ENCODE data around the gene HTR1D. TPM values are rescaled to one million over a fixed set of nuclear protein-coding genes. Genes with fewer than 3 reads are reported as not detected.
"Not testable (repeated sequence)": the region's sequence is repeated elsewhere in the genome, so short reads cannot be mapped to it uniquely, and the experiment has no call there.

The HTR1D gene
- polyA plus RNA-seq, 2 of the 4 experiments (the other 2 are of a cell fraction), result 8.5 to 11.4 TPM

DNA sequence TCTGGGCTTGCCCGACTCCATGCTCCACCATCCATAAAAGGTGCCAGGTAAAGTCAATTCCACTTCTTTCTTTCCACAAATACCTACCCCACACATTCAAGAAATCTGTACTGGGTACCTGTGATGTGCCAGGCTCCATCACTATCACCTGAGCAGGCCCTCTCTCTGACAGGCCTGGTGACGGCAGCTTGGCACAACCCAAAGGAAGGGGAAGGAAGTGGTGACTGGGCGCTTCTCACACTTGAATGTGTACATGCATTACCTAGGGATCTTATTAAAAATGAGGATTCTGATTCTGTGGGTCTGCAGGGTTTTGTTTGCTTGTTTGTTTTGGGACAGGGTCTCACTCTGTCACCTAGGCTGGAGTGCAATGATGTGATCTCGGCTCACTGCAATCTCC lies 7.5 kb downstream of the HTR1D start (continued):
- TF ChIP-seq CBX2 (IDR thresholded peaks at IDR 0.05; ENCODE audit: borderline replicate concordance, low read depth) (no peak), SMC3 (IDR thresholded peaks at IDR 0.05) (no peak), RFX5 (IDR thresholded peaks at IDR 0.05) (no peak), HOXB5 (CRISPR knock-in tag; IDR thresholded peaks at IDR 0.05) (no peak)
- TF ChIP-seq, protein P1, sequence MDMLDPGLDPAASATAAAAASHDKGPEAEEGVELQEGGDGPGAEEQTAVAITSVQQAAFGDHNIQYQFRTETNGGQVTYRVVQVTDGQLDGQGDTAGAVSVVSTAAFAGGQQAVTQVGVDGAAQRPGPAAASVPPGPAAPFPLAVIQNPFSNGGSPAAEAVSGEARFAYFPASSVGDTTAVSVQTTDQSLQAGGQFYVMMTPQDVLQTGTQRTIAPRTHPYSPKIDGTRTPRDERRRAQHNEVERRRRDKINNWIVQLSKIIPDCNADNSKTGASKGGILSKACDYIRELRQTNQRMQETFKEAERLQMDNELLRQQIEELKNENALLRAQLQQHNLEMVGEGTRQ (IDR thresholded peaks at IDR 0.05), result no peak

DNA sequence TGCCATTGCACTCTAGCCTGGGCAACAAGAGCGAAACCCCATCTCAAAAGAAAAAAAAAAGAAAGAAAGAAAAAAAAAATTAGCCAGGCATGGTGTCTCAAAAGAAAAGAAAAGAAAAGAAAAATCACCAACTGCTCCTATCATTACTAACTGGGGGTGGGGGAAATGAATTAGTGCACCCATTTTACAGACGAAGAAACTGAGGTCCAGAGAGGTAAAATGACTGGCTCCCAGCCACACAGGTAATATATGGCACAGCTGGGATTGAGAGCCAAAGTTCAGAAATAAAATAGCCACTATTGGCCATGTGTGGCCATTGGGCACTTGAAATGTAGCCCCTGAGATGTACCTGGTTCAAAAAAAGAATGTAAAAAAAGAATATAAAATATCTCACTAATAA lies 8.8 kb downstream of the HTR1D start:
- DNase-seq (ENCODE audit: low read depth in 1 of 2, low spot score in 1 of 2) (no peak), FAIRE-seq (no peak), ATAC-seq (no peak)
- no peak overlapping the region for H3K4me2 ChIP-seq
- 92% methylated on average over 2 of the region's 2 CpGs for WGBS (ENCODE audit: missing lambda C conversion rate)
- ChIA-PET CTCF (interaction anchor here (1.0 to 3.3 kb wide), 3 partner anchors 9 to 24 kb away, joined by 3 to 13 read pairs (median 4); partner anchors contain the start of gene HTR1D), POLR2A (no interaction called here)
- no peaks in the 10 kb centered on the region for H3K9me3 ChIP-seq
- no peak overlapping the region for H3K4me3 ChIP-seq
- H3K27ac ChIP-seq, result peak overlapping the region in 1 of 2 experiments; percentile 69; a peak in 2 of 6 replicates
- H3K4me1 ChIP-seq, result peaks cover 36% of the 10 kb centered on the region
- no peak for TF ChIP-seq TFCP2L1 (CRISPR knock-in tag; IDR thresholded peaks at IDR 0.05)
- TF ChIP-seq, protein P2, sequence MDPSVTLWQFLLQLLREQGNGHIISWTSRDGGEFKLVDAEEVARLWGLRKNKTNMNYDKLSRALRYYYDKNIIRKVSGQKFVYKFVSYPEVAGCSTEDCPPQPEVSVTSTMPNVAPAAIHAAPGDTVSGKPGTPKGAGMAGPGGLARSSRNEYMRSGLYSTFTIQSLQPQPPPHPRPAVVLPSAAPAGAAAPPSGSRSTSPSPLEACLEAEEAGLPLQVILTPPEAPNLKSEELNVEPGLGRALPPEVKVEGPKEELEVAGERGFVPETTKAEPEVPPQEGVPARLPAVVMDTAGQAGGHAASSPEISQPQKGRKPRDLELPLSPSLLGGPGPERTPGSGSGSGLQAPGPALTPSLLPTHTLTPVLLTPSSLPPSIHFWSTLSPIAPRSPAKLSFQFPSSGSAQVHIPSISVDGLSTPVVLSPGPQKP (IDR thresholded peaks at IDR 0.05; ENCODE audit: low read depth, low read length), result no peak
- TF ChIP-seq EHF (CRISPR knock-in tag; IDR thresholded peaks at IDR 0.05), result no peak
- TF ChIP-seq EP300 (IDR thresholded peaks at IDR 0.05), result no peak
- no peak for TF ChIP-seq HOXA7 (CRISPR knock-in tag; IDR thresholded peaks at IDR 0.05)
- TF ChIP-seq MYC (IDR thresholded peaks at IDR 0.05; ENCODE audit: borderline replicate concordance, low read length), result no peak

DNA sequence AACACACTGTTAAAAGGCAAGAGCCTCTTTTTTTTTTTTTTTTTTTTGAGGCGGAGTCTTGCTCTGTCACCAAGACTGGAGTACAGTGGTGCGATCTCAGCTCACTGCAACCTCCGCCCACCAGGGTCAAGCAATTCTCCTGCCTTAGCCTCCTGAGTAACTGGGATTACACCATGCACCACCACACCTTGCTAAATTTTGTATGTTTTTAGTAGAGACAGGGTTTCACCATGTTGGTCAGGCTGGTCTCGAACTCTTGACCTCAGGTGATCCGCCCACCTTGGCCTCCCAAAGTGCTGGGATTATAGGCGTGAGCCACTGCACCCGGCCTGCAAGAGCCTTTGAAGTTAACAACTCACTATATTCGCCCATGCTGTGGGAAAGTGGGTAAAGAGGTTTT lies 9.6 kb downstream of the HTR1D start:
- H3K4me3 ChIP-seq; ATAC-seq; FAIRE-seq; DNase-seq (ENCODE audit: low read depth in 1 of 2, low spot score in 1 of 2); H3K4me2 ChIP-seq; H3K9me3 ChIP-seq: not testable (repeated sequence)
- POLR2A ChIA-PET, result interaction anchor here (0.6 kb wide), 1 partner anchor 41 kb away, joined by 16 read pairs; no protein-coding TSS in a partner anchor
- CTCF ChIA-PET, result interaction anchor here (0.8 to 1.6 kb wide), 3 partner anchors 8 to 23 kb away, joined by 3 to 4 read pairs (median 3); partner anchors contain the start of gene HTR1D
- WGBS (ENCODE audit: missing lambda C conversion rate), result 85% methylated on average over 8 of the region's 8 CpGs
- Histone ChIP-seq H3K4me1 (peaks cover 41% of the 10 kb centered on the region), H3K27ac (peak overlapping the region; percentile 20 to 69; a peak in 3 of 6 replicates)

DNA sequence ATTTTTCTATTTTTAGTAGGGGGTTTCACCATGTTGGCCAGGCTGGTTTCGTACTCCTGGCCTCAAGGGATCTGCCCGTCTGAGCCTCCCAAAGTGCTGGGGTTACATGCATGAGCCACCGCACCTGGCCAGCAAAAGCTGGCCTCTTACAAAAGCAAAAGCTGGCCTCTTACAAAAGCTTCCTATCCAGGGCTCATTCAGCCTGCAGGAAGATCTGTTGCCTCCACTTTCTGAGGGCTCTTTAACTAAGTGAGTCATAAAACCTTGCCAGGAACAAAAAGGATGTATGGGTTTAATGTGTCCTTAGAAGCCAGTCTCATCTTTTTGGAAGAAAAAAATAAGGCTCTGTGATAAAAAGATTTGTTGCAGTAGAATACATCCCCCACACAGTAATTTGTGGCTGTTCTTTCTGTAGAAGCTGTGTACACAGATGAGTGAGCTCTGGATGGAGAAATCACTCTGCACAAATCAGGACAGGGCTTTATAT lies 15.0 kb downstream of the HTR1D start:
- POLR2A ChIA-PET, result no interaction called here
- Histone ChIP-seq H3K4me1 (peaks cover 39% of the 10 kb centered on the region), H3K4me3 (no peak overlapping the region), H3K4me2 (peak overlapping the region; percentile 46), H3K9me3 (no peaks in the 10 kb centered on the region), H3K27ac (peak overlapping the region; percentile 97 to 98)
- no peak for DNase-seq (ENCODE audit: low read depth in 1 of 2, low spot score in 1 of 2)
- WGBS (ENCODE audit: missing lambda C conversion rate), result 25% methylated on average over 3 of the region's 3 CpGs
- no peak; a peak in 1 of 6 replicates for ATAC-seq
- FAIRE-seq, result no peak
- CTCF ChIA-PET, result interaction anchor here (0.8 to 4.4 kb wide), 4 partner anchors 9 to 20 kb away, joined by 3 to 18 read pairs (median 8); partner anchors contain the start of gene HTR1D
- no peak for TF ChIP-seq FOSL2 (IDR thresholded peaks at IDR 0.05)
- TF ChIP-seq FOSL2 (CRISPR knock-in tag; IDR thresholded peaks at IDR 0.05), result 0 out of 2 replicates have a peak, but pooled peaks have one; percentile 5
- no peak for TF ChIP-seq CHD2 (IDR thresholded peaks at IDR 0.05; ENCODE audit: low read length, partially characterized antibody)

DNA sequence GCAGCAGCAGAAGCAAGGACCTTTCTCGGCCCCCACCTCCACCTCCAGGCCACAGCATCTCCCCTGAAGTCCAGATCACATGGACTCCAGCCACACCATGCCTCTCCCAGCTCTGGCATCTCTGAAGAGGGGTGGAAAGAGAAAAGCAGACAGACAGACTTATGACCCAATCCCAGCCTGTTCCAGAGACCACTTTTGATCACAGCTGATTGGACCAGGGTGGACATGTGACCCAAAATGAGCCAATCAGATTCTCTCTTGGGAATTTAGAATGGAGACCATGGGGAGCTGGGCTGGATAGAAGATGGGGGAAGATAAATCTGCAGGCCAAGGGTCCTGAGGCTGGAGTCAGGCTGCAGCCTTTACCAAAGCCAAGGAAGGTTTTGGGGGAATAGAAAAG lies 16.4 kb downstream of the HTR1D start:
- WGBS (ENCODE audit: missing lambda C conversion rate), result 80% methylated on average over 1 of the region's 1 CpG
- peaks cover 52% of the 10 kb centered on the region for H3K4me1 ChIP-seq
- no peak overlapping the region for H3K4me2 ChIP-seq
- DNase-seq (ENCODE audit: low read depth in 1 of 2, low spot score in 1 of 2) (peak in 1 of 2 experiments; percentile 63), ATAC-seq (no peak), FAIRE-seq (no peak)
- no peak for TF ChIP-seq EP300 (IDR thresholded peaks at IDR 0.05)
- TF ChIP-seq, protein P1 (IDR thresholded peaks at IDR 0.05), result peak; percentile 78
- CTCF ChIA-PET, result interaction anchor here (1.2 to 4.4 kb wide), 4 partner anchors 12 to 72 kb away, joined by 4 to 18 read pairs (median 9); partner anchors contain the start of gene HTR1D
- peak overlapping the region; percentile 97 to 98 for H3K27ac ChIP-seq
- POLR2A ChIA-PET, result no interaction called here
- H3K9me3 ChIP-seq, result no peaks in the 10 kb centered on the region
- no peak overlapping the region for H3K4me3 ChIP-seq
